ENCODE results near the gene HOGA1.

- TF ChIP-seq CTCF (IDR thresholded peaks at IDR 0.05), result no peak
- TF ChIP-seq POLR2A (IDR thresholded peaks at IDR 0.05), result no peak
Measured at GRCh38 chr10:97543025-97543546, 41.1 kb upstream of the HOGA1 start.

Measured in Peyer's patch (tissue), 4 donors.